Stimulated activated CD8-positive, alpha-beta memory T cell treated with anti-CD3 and anti-CD28 coated beads, Interleukin-12 subunit alpha, Interleukin-12 subunit beta, amount 100 ng/mL, for 24 hours (primary cell): Measurements from ENCODE around the gene ZIC5.
"Not testable (repeated sequence)": the region's sequence is repeated elsewhere in the genome, so short reads cannot be mapped to it uniquely, and the experiment has no call there.

Experiments
- DNase-seq: peaks from one replicate; pipeline ENCODE4 v3.0.0-alpha.2; 2020; ENCODE audit errors: extremely low read depth

The ZIC5 gene

GRCh38 chr13:99959540-99960230, 11.9 kb downstream of the ZIC5 start:
- no peak for DNase-seq

- DNase-seq, result no peak
Measured at GRCh38 chr13:99959127-99959539, 12.4 kb downstream of the ZIC5 start.

- DNase-seq, result no peak
Measured at GRCh38 chr13:99958406-99959126, 13.0 kb downstream of the ZIC5 start.

- DNase-seq, result no peak
Measured at GRCh38 chr13:99956473-99957349, 14.9 kb downstream of the ZIC5 start.

GRCh38 chr13:99955747-99956472, 15.7 kb downstream of the ZIC5 start:
- no peak for DNase-seq

GRCh38 chr13:99955107-99955746, 16.3 kb downstream of the ZIC5 start:
- no peak for DNase-seq

- DNase-seq, result no peak
Measured at GRCh38 chr13:99953138-99953755, 18.3 kb downstream of the ZIC5 start.

- DNase-seq, result not testable (repeated sequence)
Measured at GRCh38 chr13:99951666-99952065, 19.9 kb downstream of the ZIC5 start.

- DNase-seq, result no peak
Measured at GRCh38 chr13:99949679-99950413, 21.7 kb downstream of the ZIC5 start.

- DNase-seq, result no peak
Measured at GRCh38 chr13:99948907-99949678, 22.5 kb downstream of the ZIC5 start.

- no peak for DNase-seq
Measured at GRCh38 chr13:99948411-99948810, 23.2 kb downstream of the ZIC5 start.

- no peak for DNase-seq
Measured at GRCh38 chr13:99947666-99948065, 23.9 kb downstream of the ZIC5 start.

GRCh38 chr13:99945515-99945914, 26.1 kb downstream of the ZIC5 start:
- DNase-seq, result not testable (repeated sequence)

- no peak for DNase-seq
Measured at GRCh38 chr13:99944606-99945005, 27.0 kb downstream of the ZIC5 start.

- no peak for DNase-seq
Measured at GRCh38 chr13:99944102-99944501, 27.5 kb downstream of the ZIC5 start.

GRCh38 chr13:99941911-99942310, 29.7 kb downstream of the ZIC5 start:
- DNase-seq, result no peak

GRCh38 chr13:99941086-99941485, 30.5 kb downstream of the ZIC5 start:
- DNase-seq, result no peak

GRCh38 chr13:99938635-99939034, 32.9 kb downstream of the ZIC5 start:
- no peak for DNase-seq

GRCh38 chr13:99935772-99936171, 35.8 kb downstream of the ZIC5 start:
- no peak for DNase-seq
